PFSK-1 (cell line): ENCODE data around the gene KRTAP5-8.

Experiments used
- POLR2AphosphoS5 ChIP-seq: IDR thresholded peaks from 2 replicates; pipeline ENCODE4 v1.6.1; 2012; ENCODE audit warnings: low read depth, mild to moderate bottlenecking, control low read depth, low read length, moderate library complexity
- REST ChIP-seq, 2 experiments: IDR thresholded peaks; 2 replicates each; pipeline versions ENCODE4 v1.6.1 to v1.8.0; 2011 to 2012; ENCODE audit warnings: low read depth in 2 of 2, low read length in 2 of 2, control low read depth in 1 of 2, inconsistent platforms in 1 of 2, mild to moderate bottlenecking in 1 of 2, moderate library complexity in 1 of 2; ENCODE audit not compliant: insufficient read depth in 1 of 2

- TF ChIP-seq REST (IDR thresholded peaks at IDR 0.05; ENCODE audit: insufficient read depth in 1 of 2, low read depth in 2 of 2, low read length in 2 of 2), result no peak
- TF ChIP-seq POLR2AphosphoS5, result no peak
These were observed 6.0 kb downstream of the KRTAP5-8 start for GRCh38 chr11:71543866-71544265.
